ENCODE measurements around the gene PNPT1. TPM values are rescaled to one million over a fixed set of nuclear protein-coding genes. Genes with fewer than 3 reads are reported as not detected.

Gene PNPT1
- total RNA-seq, 2 experiments from 2014 or later: 10.2 to 10.3 TPM

GRCh38 chr2:55668956-55669355 lies 24.7 kb downstream of the PNPT1 start:
- Histone ChIP-seq H3K36me3 (ENCODE audit: insufficient read depth, low read length) (peaks cover 39% of the 10 kb centered on the region), H3K27me3 (ENCODE audit: control insufficient read depth in 1 of 2, insufficient read depth in 2 of 2, low read length in 2 of 2) (no peaks in the 10 kb centered on the region), H3K4me1 (ENCODE audit: insufficient read depth, low read length) (no peaks in the 10 kb centered on the region), H3K9me3 (ENCODE audit: control insufficient read depth in 1 of 2, insufficient read depth in 1 of 2, low read length in 2 of 2) (no peaks in the 10 kb centered on the region), H3K27ac (ENCODE audit: low read depth in 1 of 2, low read length in 2 of 2) (no peak overlapping the region), H3K4me3 (ENCODE audit: low read length) (no peak overlapping the region)
- Mint-ChIP-seq H3K27me3 (no peaks in the 10 kb centered on the region), H3K9me3 (no peaks in the 10 kb centered on the region), H3K4me3 (no peak overlapping the region), H3K27ac (no peak overlapping the region), H3K36me3 (ENCODE audit: low read depth) (peaks cover 58% of the 10 kb centered on the region), H3K4me1 (ENCODE audit: low read depth) (no peaks in the 10 kb centered on the region)
- ATAC-seq (ENCODE audit: poor library complexity) (no peak), DNase-seq (no peak)
- POLR2A ChIA-PET: no interaction called here
- TF ChIP-seq, protein P1, sequence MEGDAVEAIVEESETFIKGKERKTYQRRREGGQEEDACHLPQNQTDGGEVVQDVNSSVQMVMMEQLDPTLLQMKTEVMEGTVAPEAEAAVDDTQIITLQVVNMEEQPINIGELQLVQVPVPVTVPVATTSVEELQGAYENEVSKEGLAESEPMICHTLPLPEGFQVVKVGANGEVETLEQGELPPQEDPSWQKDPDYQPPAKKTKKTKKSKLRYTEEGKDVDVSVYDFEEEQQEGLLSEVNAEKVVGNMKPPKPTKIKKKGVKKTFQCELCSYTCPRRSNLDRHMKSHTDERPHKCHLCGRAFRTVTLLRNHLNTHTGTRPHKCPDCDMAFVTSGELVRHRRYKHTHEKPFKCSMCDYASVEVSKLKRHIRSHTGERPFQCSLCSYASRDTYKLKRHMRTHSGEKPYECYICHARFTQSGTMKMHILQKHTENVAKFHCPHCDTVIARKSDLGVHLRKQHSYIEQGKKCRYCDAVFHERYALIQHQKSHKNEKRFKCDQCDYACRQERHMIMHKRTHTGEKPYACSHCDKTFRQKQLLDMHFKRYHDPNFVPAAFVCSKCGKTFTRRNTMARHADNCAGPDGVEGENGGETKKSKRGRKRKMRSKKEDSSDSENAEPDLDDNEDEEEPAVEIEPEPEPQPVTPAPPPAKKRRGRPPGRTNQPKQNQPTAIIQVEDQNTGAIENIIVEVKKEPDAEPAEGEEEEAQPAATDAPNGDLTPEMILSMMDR (IDR thresholded peaks at IDR 0.05): no peak
- intact Hi-C loops (cut with DNase I, micrococcal nuclease): no loop called here
- CTCF ChIA-PET: no interaction called here

GRCh38 chr2:55653255-55653654 lies 40.4 kb downstream of the PNPT1 start:
- TF ChIP-seq, protein P1 (IDR thresholded peaks at IDR 0.05): no peak
- POLR2A ChIA-PET: no interaction called here
- Mint-ChIP-seq H3K27ac (no peak overlapping the region), H3K27me3 (no peaks in the 10 kb centered on the region), H3K9me3 (no peaks in the 10 kb centered on the region), H3K36me3 (ENCODE audit: low read depth) (peaks cover 59% of the 10 kb centered on the region), H3K4me1 (ENCODE audit: low read depth) (no peaks in the 10 kb centered on the region), H3K4me3 (no peak overlapping the region)
- no peak overlapping the region for H3K27ac ChIP-seq (ENCODE audit: low read depth in 1 of 2, low read length in 2 of 2)
- CTCF ChIA-PET: no interaction called here
- intact Hi-C loops (cut with DNase I, micrococcal nuclease): no loop called here
- no peak for ATAC-seq (ENCODE audit: poor library complexity)
- H3K4me3 ChIP-seq (ENCODE audit: low read length): no peak overlapping the region
- no peak for DNase-seq
- H3K4me1 ChIP-seq (ENCODE audit: insufficient read depth, low read length): no peaks in the 10 kb centered on the region
- H3K36me3 ChIP-seq (ENCODE audit: insufficient read depth, low read length): peaks cover 28% of the 10 kb centered on the region
- no peaks in the 10 kb centered on the region for H3K9me3 ChIP-seq (ENCODE audit: control insufficient read depth in 1 of 2, insufficient read depth in 1 of 2, low read length in 2 of 2)
- no peaks in the 10 kb centered on the region for H3K27me3 ChIP-seq (ENCODE audit: control insufficient read depth in 1 of 2, insufficient read depth in 2 of 2, low read length in 2 of 2)

- no peak overlapping the region for H3K27ac ChIP-seq (ENCODE audit: low read depth in 1 of 2, low read length in 2 of 2)
- no peak overlapping the region for H3K4me3 ChIP-seq (ENCODE audit: low read length)
- intact Hi-C loops (cut with DNase I, micrococcal nuclease): no loop called here
- H3K4me1 ChIP-seq (ENCODE audit: insufficient read depth, low read length): no peaks in the 10 kb centered on the region
- Mint-ChIP-seq H3K4me1 (ENCODE audit: low read depth) (no peaks in the 10 kb centered on the region), H3K4me3 (no peak overlapping the region), H3K36me3 (ENCODE audit: low read depth) (peaks cover 66% of the 10 kb centered on the region), H3K9me3 (no peaks in the 10 kb centered on the region), H3K27ac (no peak overlapping the region), H3K27me3 (no peaks in the 10 kb centered on the region)
- ChIA-PET CTCF (no interaction called here), POLR2A (no interaction called here)
- H3K27me3 ChIP-seq (ENCODE audit: control insufficient read depth in 1 of 2, insufficient read depth in 2 of 2, low read length in 2 of 2): no peaks in the 10 kb centered on the region
- DNase-seq (no peak), ATAC-seq (ENCODE audit: poor library complexity) (no peak)
- TF ChIP-seq, protein P1 (IDR thresholded peaks at IDR 0.05): no peak
- H3K9me3 ChIP-seq (ENCODE audit: control insufficient read depth in 1 of 2, insufficient read depth in 1 of 2, low read length in 2 of 2): no peaks in the 10 kb centered on the region
- H3K36me3 ChIP-seq (ENCODE audit: insufficient read depth, low read length): peaks cover 19% of the 10 kb centered on the region
Observed at GRCh38 chr2:55649211-55649610, 44.4 kb downstream of the PNPT1 start.
